Esophagus squamous epithelium (tissue), 5 donors: ENCODE data around the gene SLC38A9. TPM values are rescaled to one million over a fixed set of nuclear protein-coding genes. Genes with fewer than 3 reads are reported as not detected.
A peak's percentile ranks its signal among the peaks of the same experiment; 100 is the strongest.

Source experiments
- DNase-seq: peaks from one replicate; lab custom pipeline; 2025; lab: John Stamatoyannopoulos, UW
- H3K27ac ChIP-seq, 4 donors: fragments of 200-600 bp; sonication (generic); one replicate each; pipeline ENCODE4 v1.5.1; 2016 to 2019; ENCODE audit warnings: mild to moderate bottlenecking in 1 of 4
- H3K27me3 ChIP-seq, 4 donors: fragments of 200-600 bp; sonication (generic); 1 replicate in 3 of 4; 2 replicates in 1 of 4; pipeline versions ENCODE4 v1.5.1 to v1.6.0; 2017 to 2021; ENCODE audit warnings: antibody characterized with exemption in 1 of 4
- H3K36me3 ChIP-seq, 3 donors: fragments of 200-600 bp; sonication (generic); one replicate each; pipeline ENCODE4 v1.5.1; 2016 to 2019
- H3K4me1 ChIP-seq, 3 donors: fragments of 200-600 bp; sonication (generic); one replicate each; pipeline ENCODE4 v1.5.1; 2017 to 2019
- H3K4me3 ChIP-seq, 4 donors: fragments of 200-600 bp; sonication (generic); 1 replicate in 3 of 4; 2 replicates in 1 of 4; pipeline ENCODE4 v1.5.1; 2016 to 2019; ENCODE audit warnings: mild to moderate bottlenecking in 2 of 4, moderate library complexity in 1 of 4
- H3K9me3 ChIP-seq, 3 donors: fragments of 200-600 bp; sonication (generic); one replicate each; pipeline ENCODE4 v1.5.1; 2016 to 2019
- CTCF ChIP-seq, 6 experiments: fragments of 450-650 bp in 4 of 6; fragments of 200-600 bp in 2 of 6; sonication (generic) in 2 of 6; IDR thresholded peaks; one replicate each; pipeline ENCODE4 v1.5.1; 2016 to 2019; ENCODE audit warnings: antibody characterized with exemption in 6 of 6, mild to moderate bottlenecking in 4 of 6, moderate library complexity in 4 of 6
- POLR2A ChIP-seq, 4 donors: fragments of 450-650 bp; IDR thresholded peaks; one replicate each; pipeline ENCODE4 v1.6.1; 2017; ENCODE audit warnings: antibody characterized with exemption in 4 of 4, mild to moderate bottlenecking in 4 of 4, moderate library complexity in 3 of 4
- WGBS, 2 donors: methylation state at CpG; one replicate each; pipeline ENCODE4 v1.1.5; 2018; 5-methylcytosine and 5-hydroxymethylcytosine counted together
- intact Hi-C: fragments of 100-400 bp; cut with DNase I; formaldehyde crosslinking; loops from one replicate; pipeline ENCODE4 v1.15.0; 2022
- total RNA-seq, 4 donors: library from RNA; depleted of rRNA; stranded (reverse); fragments of >200 nt; gene quantifications; one replicate each; pipeline ENCODE4 v1.1.0, GENCODE V29; 2016
- donor health status: DM: yes; HTN: yes; CAD: no.

The SLC38A9 gene
- total RNA-seq, 4 donors from 2014 or later, result 16.0 to 29.8 (median 23.3) TPM

DNA sequence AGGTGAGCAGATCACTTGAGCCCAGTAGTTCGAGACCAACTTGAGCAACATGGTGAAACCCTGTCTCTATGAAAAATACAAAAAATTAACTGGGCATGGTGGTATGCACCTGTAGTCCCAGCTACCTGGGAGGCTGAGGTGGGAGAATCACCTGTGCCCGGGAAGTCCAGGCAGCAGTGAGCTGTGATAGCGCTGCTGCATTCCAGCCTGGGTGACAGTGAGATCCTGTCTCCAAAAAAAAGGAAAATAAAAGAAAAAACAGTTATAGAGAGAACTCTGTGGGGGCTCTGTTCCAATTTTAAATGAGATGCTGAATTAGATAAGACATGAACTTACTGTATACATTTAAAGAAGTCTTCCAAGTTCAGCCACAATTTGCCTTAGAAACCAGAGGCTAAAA lies 44.2 kb downstream of the SLC38A9 start:
- no peak for DNase-seq
- no peaks in the 10 kb centered on the region for H3K9me3 ChIP-seq
- H3K36me3 ChIP-seq, result peaks cover 0 to 32% (median 0%) of the 10 kb centered on the region in 3 donors
- peak overlapping the region in 1 of 4 donors; percentile 18 for H3K27ac ChIP-seq
- TF ChIP-seq CTCF (IDR thresholded peaks at IDR 0.05) (no peak), POLR2A (IDR thresholded peaks at IDR 0.05) (no peak)
- H3K4me1 ChIP-seq, result peaks cover 0 to 12% (median 4%) of the 10 kb centered on the region in 3 donors
- no peaks in the 10 kb centered on the region for H3K27me3 ChIP-seq
- H3K4me3 ChIP-seq, result no peak overlapping the region
- intact Hi-C loops, result no loop called here
- 97 to 100% methylated on average over 3 of the region's 3 CpGs for WGBS, 2 donors

GRCh38 chr5:55665065-55665464 lies 47.1 kb downstream of the SLC38A9 start:
- H3K4me1 ChIP-seq, result peaks cover 0 to 12% (median 4%) of the 10 kb centered on the region in 3 donors
- peaks cover 0 to 51% (median 0%) of the 10 kb centered on the region in 3 donors for H3K36me3 ChIP-seq
- no peak overlapping the region for H3K27ac ChIP-seq
- DNase-seq, result no peak
- 50 to 73% methylated on average over 8 of the region's 8 CpGs for WGBS, 2 donors
- no peak for TF ChIP-seq CTCF (IDR thresholded peaks at IDR 0.05)
- no peak for TF ChIP-seq POLR2A (IDR thresholded peaks at IDR 0.05)
- no peaks in the 10 kb centered on the region for H3K27me3 ChIP-seq
- H3K9me3 ChIP-seq, result no peaks in the 10 kb centered on the region
- intact Hi-C loops, result no loop called here
- no peak overlapping the region for H3K4me3 ChIP-seq

GRCh38 chr5:55657443-55657842 lies 54.7 kb downstream of the SLC38A9 start:
- WGBS, 2 donors, result 31 to 44% methylated on average over 2 of the region's 2 CpGs
- intact Hi-C loops, result no loop called here
- Histone ChIP-seq H3K4me1 (peaks cover 0 to 3% (median 0%) of the 10 kb centered on the region in 3 donors), H3K27ac (no peak overlapping the region), H3K9me3 (no peaks in the 10 kb centered on the region), H3K4me3 (no peak overlapping the region), H3K27me3 (no peaks in the 10 kb centered on the region), H3K36me3 (peaks cover 0 to 50% (median 0%) of the 10 kb centered on the region in 3 donors)
- TF ChIP-seq POLR2A (IDR thresholded peaks at IDR 0.05) (no peak), CTCF (IDR thresholded peaks at IDR 0.05) (no peak)
- no peak for DNase-seq

GRCh38 chr5:55650386-55650785 lies 61.7 kb downstream of the SLC38A9 start:
- H3K36me3 ChIP-seq, result peaks cover 0 to 57% (median 0%) of the 10 kb centered on the region in 3 donors
- H3K4me1 ChIP-seq, result peaks cover 0 to 9% (median 0%) of the 10 kb centered on the region in 3 donors
- H3K27ac ChIP-seq, result no peak overlapping the region
- no peaks in the 10 kb centered on the region for H3K27me3 ChIP-seq
- WGBS, 2 donors, result 8 to 17% methylated on average over 3 of the region's 3 CpGs
- TF ChIP-seq POLR2A (IDR thresholded peaks at IDR 0.05), result no peak
- no peak for TF ChIP-seq CTCF (IDR thresholded peaks at IDR 0.05)
- H3K4me3 ChIP-seq, result no peak overlapping the region
- H3K9me3 ChIP-seq, result no peaks in the 10 kb centered on the region
- DNase-seq, result no peak
- intact Hi-C loops, result no loop called here

DNA sequence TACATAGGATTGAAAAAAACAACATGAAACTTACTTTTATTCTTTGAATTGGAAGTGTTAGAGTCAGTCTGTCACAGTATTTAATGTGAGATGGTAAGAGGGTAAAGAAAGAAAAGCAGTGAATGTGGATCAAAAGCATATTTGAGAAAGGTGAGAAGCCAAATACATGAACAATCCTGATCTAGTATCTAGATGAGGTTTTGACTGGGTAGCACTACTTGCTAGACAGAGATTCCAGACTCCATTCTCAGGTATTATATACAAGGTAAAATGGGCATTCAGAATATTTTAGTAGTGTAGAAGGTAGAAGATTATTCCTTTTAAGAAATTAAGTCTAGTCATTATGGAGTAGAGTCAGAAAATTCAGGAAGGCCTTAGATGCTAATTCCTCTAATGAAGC lies 62.2 kb downstream of the SLC38A9 start:
- Histone ChIP-seq H3K27ac (no peak overlapping the region), H3K27me3 (no peaks in the 10 kb centered on the region), H3K4me3 (no peak overlapping the region), H3K9me3 (no peaks in the 10 kb centered on the region), H3K36me3 (peaks cover 0 to 57% (median 0%) of the 10 kb centered on the region in 3 donors), H3K4me1 (peaks cover 0 to 9% (median 0%) of the 10 kb centered on the region in 3 donors)
- TF ChIP-seq CTCF (IDR thresholded peaks at IDR 0.05), result no peak
- no peak for TF ChIP-seq POLR2A (IDR thresholded peaks at IDR 0.05)
- no peak for DNase-seq
- intact Hi-C loops, result no loop called here
